Measurements from ENCODE around the gene HECW1. TPM values are rescaled to one million over a fixed set of nuclear protein-coding genes. Genes with fewer than 3 reads are reported as not detected.

Gene HECW1
- total RNA-seq, 1 experiment from 2014 or later, result 0.77 TPM

- no TSS peak for BruUV-seq (replicated peaks)
- TF ChIP-seq POLR2AphosphoS5 (IDR thresholded peaks at IDR 0.05; ENCODE audit: low read depth, low read length), result no peak
- TF ChIP-seq, protein P1, sequence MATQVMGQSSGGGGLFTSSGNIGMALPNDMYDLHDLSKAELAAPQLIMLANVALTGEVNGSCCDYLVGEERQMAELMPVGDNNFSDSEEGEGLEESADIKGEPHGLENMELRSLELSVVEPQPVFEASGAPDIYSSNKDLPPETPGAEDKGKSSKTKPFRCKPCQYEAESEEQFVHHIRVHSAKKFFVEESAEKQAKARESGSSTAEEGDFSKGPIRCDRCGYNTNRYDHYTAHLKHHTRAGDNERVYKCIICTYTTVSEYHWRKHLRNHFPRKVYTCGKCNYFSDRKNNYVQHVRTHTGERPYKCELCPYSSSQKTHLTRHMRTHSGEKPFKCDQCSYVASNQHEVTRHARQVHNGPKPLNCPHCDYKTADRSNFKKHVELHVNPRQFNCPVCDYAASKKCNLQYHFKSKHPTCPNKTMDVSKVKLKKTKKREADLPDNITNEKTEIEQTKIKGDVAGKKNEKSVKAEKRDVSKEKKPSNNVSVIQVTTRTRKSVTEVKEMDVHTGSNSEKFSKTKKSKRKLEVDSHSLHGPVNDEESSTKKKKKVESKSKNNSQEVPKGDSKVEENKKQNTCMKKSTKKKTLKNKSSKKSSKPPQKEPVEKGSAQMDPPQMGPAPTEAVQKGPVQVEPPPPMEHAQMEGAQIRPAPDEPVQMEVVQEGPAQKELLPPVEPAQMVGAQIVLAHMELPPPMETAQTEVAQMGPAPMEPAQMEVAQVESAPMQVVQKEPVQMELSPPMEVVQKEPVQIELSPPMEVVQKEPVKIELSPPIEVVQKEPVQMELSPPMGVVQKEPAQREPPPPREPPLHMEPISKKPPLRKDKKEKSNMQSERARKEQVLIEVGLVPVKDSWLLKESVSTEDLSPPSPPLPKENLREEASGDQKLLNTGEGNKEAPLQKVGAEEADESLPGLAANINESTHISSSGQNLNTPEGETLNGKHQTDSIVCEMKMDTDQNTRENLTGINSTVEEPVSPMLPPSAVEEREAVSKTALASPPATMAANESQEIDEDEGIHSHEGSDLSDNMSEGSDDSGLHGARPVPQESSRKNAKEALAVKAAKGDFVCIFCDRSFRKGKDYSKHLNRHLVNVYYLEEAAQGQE (IDR thresholded peaks at IDR 0.05; ENCODE audit: insufficient read depth in 1 of 2, low read depth in 2 of 2, low read length in 1 of 2), result no peak
- TF ChIP-seq SIN3A (IDR thresholded peaks at IDR 0.05; ENCODE audit: borderline replicate concordance, insufficient read depth, low read depth, low read length), result no peak
- H3K36me3 ChIP-seq (ENCODE audit: control insufficient read depth, insufficient read depth, low read length), result no peaks in the 10 kb centered on the region
- no peak for ATAC-seq
- H3K4me3 ChIP-seq (ENCODE audit: low read depth in 2 of 2, low read length in 2 of 2), result no peak overlapping the region
- no peak overlapping the region for H3K27ac ChIP-seq (ENCODE audit: low read length)
- CTCF ChIA-PET, result no interaction called here
- H3K27me3 ChIP-seq (ENCODE audit: control insufficient read depth, insufficient read depth, low read length), result peaks cover 19% of the 10 kb centered on the region; the same call in 1 of the 2 replicates
- no peaks in the 10 kb centered on the region for H3K9me3 ChIP-seq (ENCODE audit: control insufficient read depth, insufficient read depth, low read depth, low read length)
- POLR2A ChIA-PET, result no interaction called here
- intact Hi-C loops (cut with micrococcal nuclease; ENCODE audit: unreplicated experiment), result no loop called here
- in situ Hi-C loops (cut with HindIII; ENCODE audit: low pct_unique_long_range_greater_than_20kb, low sequenced_read_pairs), result no loop called here
- no peaks in the 10 kb centered on the region for H3K4me1 ChIP-seq (ENCODE audit: control insufficient read depth, insufficient read depth, low read length)
- no peak for DNase-seq (ENCODE audit: low read depth, low spot score)
Measured at GRCh38 chr7:43522406-43523156, 410.1 kb downstream of the HECW1 start.

DNA sequence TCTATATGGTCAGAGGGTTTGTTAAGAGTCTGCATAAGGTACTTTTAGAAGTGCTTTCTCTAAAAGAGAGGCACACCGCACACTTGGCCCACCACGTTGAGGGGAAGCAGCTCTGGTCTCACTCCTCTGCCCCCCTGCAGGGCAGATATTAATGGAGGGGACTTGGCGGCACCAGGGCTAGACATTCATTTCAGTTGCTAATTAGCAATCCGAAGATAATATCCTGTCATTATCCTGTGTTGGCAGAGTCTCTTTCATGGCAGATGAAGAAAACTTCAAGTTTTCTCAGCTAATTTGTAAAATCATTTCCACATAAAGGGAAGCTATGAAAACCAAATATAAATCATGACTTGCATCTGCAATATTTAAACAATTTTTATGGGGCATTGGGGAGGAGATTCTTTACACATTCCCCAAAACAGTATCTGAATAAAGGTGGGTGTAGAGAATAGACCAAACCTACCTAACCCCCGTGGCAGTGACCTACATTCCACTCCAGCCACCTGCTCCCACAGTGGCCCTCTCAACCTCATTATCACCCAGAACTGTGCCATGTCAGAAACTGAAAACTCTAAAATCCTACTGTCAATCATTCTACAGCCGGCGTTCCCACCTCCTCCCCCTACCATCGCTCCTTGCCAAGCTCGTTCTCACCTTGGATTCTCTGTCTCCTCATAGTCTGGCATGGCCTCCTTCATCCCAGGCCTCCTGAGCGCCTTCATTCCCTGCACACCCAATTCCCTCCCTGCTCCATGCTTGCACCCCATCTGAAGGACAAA lies 416.3 kb downstream of the HECW1 start:
- in situ Hi-C loops (cut with HindIII; ENCODE audit: low pct_unique_long_range_greater_than_20kb, low sequenced_read_pairs) (no loop called here), intact Hi-C loops (cut with micrococcal nuclease; ENCODE audit: unreplicated experiment) (no loop called here)
- Histone ChIP-seq H3K27me3 (ENCODE audit: control insufficient read depth, insufficient read depth, low read length) (peaks cover 23% of the 10 kb centered on the region), H3K4me3 (ENCODE audit: low read depth in 2 of 2, low read length in 2 of 2) (no peak overlapping the region), H3K9me3 (ENCODE audit: control insufficient read depth, insufficient read depth, low read depth, low read length) (no peaks in the 10 kb centered on the region), H3K4me1 (ENCODE audit: control insufficient read depth, insufficient read depth, low read length) (no peaks in the 10 kb centered on the region), H3K36me3 (ENCODE audit: control insufficient read depth, insufficient read depth, low read length) (no peaks in the 10 kb centered on the region), H3K27ac (ENCODE audit: low read length) (no peak overlapping the region)
- ChIA-PET POLR2A (no interaction called here), CTCF (interaction anchor here (0.5 kb wide), 1 partner anchor 171 kb away, joined by 3 read pairs; no protein-coding TSS in a partner anchor)
- ATAC-seq (no peak), DNase-seq (ENCODE audit: low read depth, low spot score) (no peak)
- BruUV-seq (replicated peaks), result no TSS peak
- TF ChIP-seq POLR2AphosphoS5 (IDR thresholded peaks at IDR 0.05; ENCODE audit: low read depth, low read length), result no peak
- TF ChIP-seq, protein P1 (IDR thresholded peaks at IDR 0.05; ENCODE audit: insufficient read depth in 1 of 2, low read depth in 2 of 2, low read length in 1 of 2), result no peak
- TF ChIP-seq, protein P2, sequence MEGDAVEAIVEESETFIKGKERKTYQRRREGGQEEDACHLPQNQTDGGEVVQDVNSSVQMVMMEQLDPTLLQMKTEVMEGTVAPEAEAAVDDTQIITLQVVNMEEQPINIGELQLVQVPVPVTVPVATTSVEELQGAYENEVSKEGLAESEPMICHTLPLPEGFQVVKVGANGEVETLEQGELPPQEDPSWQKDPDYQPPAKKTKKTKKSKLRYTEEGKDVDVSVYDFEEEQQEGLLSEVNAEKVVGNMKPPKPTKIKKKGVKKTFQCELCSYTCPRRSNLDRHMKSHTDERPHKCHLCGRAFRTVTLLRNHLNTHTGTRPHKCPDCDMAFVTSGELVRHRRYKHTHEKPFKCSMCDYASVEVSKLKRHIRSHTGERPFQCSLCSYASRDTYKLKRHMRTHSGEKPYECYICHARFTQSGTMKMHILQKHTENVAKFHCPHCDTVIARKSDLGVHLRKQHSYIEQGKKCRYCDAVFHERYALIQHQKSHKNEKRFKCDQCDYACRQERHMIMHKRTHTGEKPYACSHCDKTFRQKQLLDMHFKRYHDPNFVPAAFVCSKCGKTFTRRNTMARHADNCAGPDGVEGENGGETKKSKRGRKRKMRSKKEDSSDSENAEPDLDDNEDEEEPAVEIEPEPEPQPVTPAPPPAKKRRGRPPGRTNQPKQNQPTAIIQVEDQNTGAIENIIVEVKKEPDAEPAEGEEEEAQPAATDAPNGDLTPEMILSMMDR (IDR thresholded peaks at IDR 0.05), result no peak
- no peak for TF ChIP-seq SIN3A (IDR thresholded peaks at IDR 0.05; ENCODE audit: borderline replicate concordance, insufficient read depth, low read depth, low read length)
- no peak for TF ChIP-seq TCF7L2 (IDR thresholded peaks at IDR 0.05; ENCODE audit: low read depth, low read length)
